Measurements from ENCODE around the gene STOML1. TPM values are rescaled to one million over a fixed set of nuclear protein-coding genes. Genes with fewer than 3 reads are reported as not detected.
A peak's percentile ranks its signal among the peaks of the same experiment; 100 is the strongest.

The STOML1 gene
- total RNA-seq, 1 experiment from 2014 or later, result 10.1 TPM

DNA sequence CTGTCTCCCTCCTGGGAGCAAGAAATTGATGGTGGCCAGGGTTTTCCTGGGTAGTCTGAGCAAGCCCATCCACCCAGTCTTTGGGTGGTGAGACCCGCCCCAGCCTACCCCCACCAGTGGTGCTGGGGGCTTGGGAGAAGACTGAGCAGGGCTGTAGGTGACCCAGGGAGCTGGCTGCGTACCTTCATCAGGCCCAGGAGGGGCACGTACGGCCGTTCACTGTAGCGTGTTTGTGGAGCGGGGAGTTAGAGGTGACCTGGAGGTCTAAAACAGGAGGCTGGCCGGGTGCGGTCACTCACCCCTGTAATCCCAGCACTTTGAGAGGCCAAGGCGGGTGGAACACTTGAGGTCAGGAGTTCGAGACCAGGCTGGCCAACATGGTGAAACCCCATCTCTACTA is 54.4 kb downstream of the STOML1 start:
- Histone ChIP-seq H3K27ac (ENCODE audit: low read length) (no peak overlapping the region), H4K20me1 (ENCODE audit: low read length) (no peaks in the 10 kb centered on the region), H2AFZ (ENCODE audit: low read length) (no peak overlapping the region), H3K36me3 (ENCODE audit: low read depth, low read length) (peaks cover 4% of the 10 kb centered on the region; the same call in 1 of the 2 replicates), H3K4me2 (ENCODE audit: low read length) (peak overlapping the region; percentile 68), H3K9ac (ENCODE audit: low read length) (no peak overlapping the region), H3K27me3 (ENCODE audit: low read length) (no peaks in the 10 kb centered on the region), H3F3A (ENCODE audit: low read length, unreplicated experiment) (peaks cover 12% of the 10 kb centered on the region), H3K4me1 (ENCODE audit: insufficient read depth, low read length) (peaks cover 90% of the 10 kb centered on the region), H3K9me3 (ENCODE audit: low read length) (no peaks in the 10 kb centered on the region), H3K4me3 (ENCODE audit: low read length) (0 out of 2 replicates have a peak overlapping the region, but pooled peaks have one; percentile 5), H3K9me2 (replicated peaks; ENCODE audit: low read length) (no peaks in the 10 kb centered on the region), H3K79me2 (ENCODE audit: low read length) (peaks cover 79% of the 10 kb centered on the region)
- intact Hi-C loops (cut with micrococcal nuclease), result no loop called here
- ATAC-seq, result no peak
- ChIA-PET CTCF (no interaction called here), POLR2A (ENCODE audit: unreplicated experiment) (no interaction called here)
- no TSS peak for BruUV-seq (replicated peaks)
- TF ChIP-seq, protein P1, sequence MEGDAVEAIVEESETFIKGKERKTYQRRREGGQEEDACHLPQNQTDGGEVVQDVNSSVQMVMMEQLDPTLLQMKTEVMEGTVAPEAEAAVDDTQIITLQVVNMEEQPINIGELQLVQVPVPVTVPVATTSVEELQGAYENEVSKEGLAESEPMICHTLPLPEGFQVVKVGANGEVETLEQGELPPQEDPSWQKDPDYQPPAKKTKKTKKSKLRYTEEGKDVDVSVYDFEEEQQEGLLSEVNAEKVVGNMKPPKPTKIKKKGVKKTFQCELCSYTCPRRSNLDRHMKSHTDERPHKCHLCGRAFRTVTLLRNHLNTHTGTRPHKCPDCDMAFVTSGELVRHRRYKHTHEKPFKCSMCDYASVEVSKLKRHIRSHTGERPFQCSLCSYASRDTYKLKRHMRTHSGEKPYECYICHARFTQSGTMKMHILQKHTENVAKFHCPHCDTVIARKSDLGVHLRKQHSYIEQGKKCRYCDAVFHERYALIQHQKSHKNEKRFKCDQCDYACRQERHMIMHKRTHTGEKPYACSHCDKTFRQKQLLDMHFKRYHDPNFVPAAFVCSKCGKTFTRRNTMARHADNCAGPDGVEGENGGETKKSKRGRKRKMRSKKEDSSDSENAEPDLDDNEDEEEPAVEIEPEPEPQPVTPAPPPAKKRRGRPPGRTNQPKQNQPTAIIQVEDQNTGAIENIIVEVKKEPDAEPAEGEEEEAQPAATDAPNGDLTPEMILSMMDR (conservative IDR thresholded peaks at IDR 0.05; ENCODE audit: low read depth, low read length), result no peak
- TF ChIP-seq EZH2 (IDR thresholded peaks at IDR 0.05; ENCODE audit: low read length, unreplicated experiment) (no peak), EZH2phosphoT487 (IDR thresholded peaks at IDR 0.05; ENCODE audit: borderline replicate concordance, low read length) (no peak)
- no peak for DNase-seq

DNA sequence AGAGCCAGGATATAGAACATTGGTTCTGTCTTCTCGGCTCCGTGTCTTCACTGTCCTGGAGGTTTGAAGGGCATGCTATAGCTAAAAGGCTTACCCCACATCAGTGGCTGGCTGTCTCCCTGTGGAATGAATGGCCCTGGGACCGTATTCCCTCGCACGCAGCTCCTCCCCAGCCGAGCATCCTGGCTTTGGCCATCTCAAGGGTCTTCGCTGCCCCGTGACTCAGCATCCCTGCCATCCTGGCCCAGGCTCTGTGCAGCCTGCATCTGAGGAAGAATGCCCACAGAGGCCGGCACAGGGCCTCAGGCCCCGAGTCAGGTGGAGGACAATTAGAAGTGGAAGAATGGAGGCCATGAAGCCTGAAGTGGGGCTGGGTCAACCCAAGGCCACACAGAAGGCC is 54.8 kb downstream of the STOML1 start:
- Histone ChIP-seq H3K9ac (ENCODE audit: low read length) (no peak overlapping the region), H3K4me2 (ENCODE audit: low read length) (peak overlapping the region; percentile 68), H4K20me1 (ENCODE audit: low read length) (no peaks in the 10 kb centered on the region), H3K9me3 (ENCODE audit: low read length) (no peaks in the 10 kb centered on the region), H3K27ac (ENCODE audit: low read length) (no peak overlapping the region), H3K4me1 (ENCODE audit: insufficient read depth, low read length) (peaks cover 90% of the 10 kb centered on the region), H3K36me3 (ENCODE audit: low read depth, low read length) (peaks cover 4% of the 10 kb centered on the region; the same call in 1 of the 2 replicates), H3K9me2 (replicated peaks; ENCODE audit: low read length) (no peaks in the 10 kb centered on the region), H3K79me2 (ENCODE audit: low read length) (peaks cover 79% of the 10 kb centered on the region), H3K27me3 (ENCODE audit: low read length) (no peaks in the 10 kb centered on the region), H3K4me3 (ENCODE audit: low read length) (peak overlapping the region; percentile 51; the same call in 1 of the 2 replicates), H2AFZ (ENCODE audit: low read length) (no peak overlapping the region), H3F3A (ENCODE audit: low read length, unreplicated experiment) (peaks cover 12% of the 10 kb centered on the region)
- TF ChIP-seq EZH2phosphoT487 (IDR thresholded peaks at IDR 0.05; ENCODE audit: borderline replicate concordance, low read length) (no peak), EZH2 (IDR thresholded peaks at IDR 0.05; ENCODE audit: low read length, unreplicated experiment) (no peak)
- TF ChIP-seq, protein P1 (conservative IDR thresholded peaks at IDR 0.05; ENCODE audit: low read depth, low read length), result no peak
- no TSS peak for BruUV-seq (replicated peaks)
- DNase-seq, result no peak
- ChIA-PET POLR2A (ENCODE audit: unreplicated experiment) (no interaction called here), CTCF (no interaction called here)
- intact Hi-C loops (cut with micrococcal nuclease), result no loop called here
- ATAC-seq, result no peak

DNA sequence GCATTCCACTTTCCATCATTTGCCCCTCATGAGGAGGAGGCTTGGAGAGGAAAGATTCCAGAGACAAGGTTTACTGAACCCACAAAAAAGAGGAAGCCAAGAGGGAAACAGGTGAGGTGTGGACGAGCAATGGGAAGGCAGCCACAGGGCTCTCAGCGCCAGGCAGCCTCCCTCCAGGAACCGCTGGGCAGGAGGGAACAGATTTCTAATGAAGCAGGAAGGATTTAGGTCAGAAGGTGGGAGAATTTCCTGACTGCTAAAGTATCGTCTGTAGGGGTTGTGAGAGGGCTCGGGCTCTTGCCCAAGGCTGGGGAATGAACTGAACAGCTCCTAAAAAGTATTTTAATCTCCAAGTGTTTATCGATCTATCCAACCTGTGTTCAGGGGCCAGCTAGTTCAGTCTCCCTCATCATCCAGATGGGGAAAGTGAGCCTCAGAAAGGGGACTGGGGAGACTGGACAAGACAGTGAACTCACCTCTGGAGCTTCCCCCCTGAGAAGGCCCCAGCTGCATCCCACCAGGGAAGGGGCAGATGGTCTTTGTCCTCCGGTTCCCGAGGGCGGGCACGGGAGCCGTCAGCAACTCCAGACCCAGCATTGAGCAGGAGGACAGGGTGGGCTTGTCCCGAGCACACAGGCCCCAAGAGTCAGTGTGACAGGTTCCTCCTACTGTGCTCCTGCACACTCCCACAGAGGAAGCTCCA is 55.4 kb downstream of the STOML1 start:
- peak overlapping the region; percentile 98 for H3K27ac ChIP-seq (ENCODE audit: low read length)
- no peaks in the 10 kb centered on the region for H4K20me1 ChIP-seq (ENCODE audit: low read length)
- H3K9me3 ChIP-seq (ENCODE audit: low read length), result no peaks in the 10 kb centered on the region
- TF ChIP-seq EZH2 (IDR thresholded peaks at IDR 0.05; ENCODE audit: low read length, unreplicated experiment) (no peak), EZH2phosphoT487 (IDR thresholded peaks at IDR 0.05; ENCODE audit: borderline replicate concordance, low read length) (no peak)
- TF ChIP-seq, protein P1 (conservative IDR thresholded peaks at IDR 0.05; ENCODE audit: low read depth, low read length), result no peak
- peaks cover 82% of the 10 kb centered on the region for H3K79me2 ChIP-seq (ENCODE audit: low read length)
- H3K4me1 ChIP-seq (ENCODE audit: insufficient read depth, low read length), result peaks cover 90% of the 10 kb centered on the region
- intact Hi-C loops (cut with micrococcal nuclease), result no loop called here
- peak overlapping the region; percentile 68 for H3K4me2 ChIP-seq (ENCODE audit: low read length)
- ATAC-seq (no peak), DNase-seq (no peak)
- no peak overlapping the region for H2AFZ ChIP-seq (ENCODE audit: low read length)
- ChIA-PET POLR2A (ENCODE audit: unreplicated experiment) (no interaction called here), CTCF (no interaction called here)
- H3K36me3 ChIP-seq (ENCODE audit: low read depth, low read length), result peaks cover 4% of the 10 kb centered on the region; the same call in 1 of the 2 replicates
- H3K9me2 ChIP-seq (replicated peaks; ENCODE audit: low read length), result no peaks in the 10 kb centered on the region
- peak overlapping the region; percentile 51 for H3K4me3 ChIP-seq (ENCODE audit: low read length)
- no peaks in the 10 kb centered on the region for H3K27me3 ChIP-seq (ENCODE audit: low read length)
- H3K9ac ChIP-seq (ENCODE audit: low read length), result peak overlapping the region; percentile 78; the same call in 1 of the 2 replicates
- peaks cover 12% of the 10 kb centered on the region for H3F3A ChIP-seq (ENCODE audit: low read length, unreplicated experiment)
- BruUV-seq (replicated peaks), result no TSS peak

Data from PC-3 (cell line).